ENCODE data around the gene TMEM169. TPM values are rescaled to one million over a fixed set of nuclear protein-coding genes. Genes with fewer than 3 reads are reported as not detected.

TMEM169 gene
- polyA plus RNA-seq, 1 donor from 2014 or later = 29.6 TPM

GRCh38 chr2:216044883-216045486 lies 36.7 kb upstream of the TMEM169 start:
- no peaks in the 10 kb centered on the region for H3K27me3 ChIP-seq (ENCODE audit: insufficient read depth, low read depth, low read length)
- H3K4me3 ChIP-seq (ENCODE audit: low read length) = no peak overlapping the region
- no peaks in the 10 kb centered on the region for H3F3A ChIP-seq (ENCODE audit: insufficient read depth, low read length, poor library complexity, severe bottlenecking)
- H2AFZ ChIP-seq (ENCODE audit: low read depth, low read length) = no peak overlapping the region
- no peaks in the 10 kb centered on the region for H3K9me3 ChIP-seq (ENCODE audit: low read length)
- H3K9ac ChIP-seq (ENCODE audit: low read length) = no peak overlapping the region
- no peak for TF ChIP-seq SMC3 (conservative IDR thresholded peaks at IDR 0.05; ENCODE audit: poor library complexity)
- TF ChIP-seq POLR2AphosphoS5 (IDR thresholded peaks at IDR 0.05) = no peak
- no peak for TF ChIP-seq EZH2 (IDR thresholded peaks at IDR 0.05; ENCODE audit: borderline replicate concordance, insufficient read depth, low read length, poor library complexity, severe bottlenecking)
- TF ChIP-seq, protein P1, sequence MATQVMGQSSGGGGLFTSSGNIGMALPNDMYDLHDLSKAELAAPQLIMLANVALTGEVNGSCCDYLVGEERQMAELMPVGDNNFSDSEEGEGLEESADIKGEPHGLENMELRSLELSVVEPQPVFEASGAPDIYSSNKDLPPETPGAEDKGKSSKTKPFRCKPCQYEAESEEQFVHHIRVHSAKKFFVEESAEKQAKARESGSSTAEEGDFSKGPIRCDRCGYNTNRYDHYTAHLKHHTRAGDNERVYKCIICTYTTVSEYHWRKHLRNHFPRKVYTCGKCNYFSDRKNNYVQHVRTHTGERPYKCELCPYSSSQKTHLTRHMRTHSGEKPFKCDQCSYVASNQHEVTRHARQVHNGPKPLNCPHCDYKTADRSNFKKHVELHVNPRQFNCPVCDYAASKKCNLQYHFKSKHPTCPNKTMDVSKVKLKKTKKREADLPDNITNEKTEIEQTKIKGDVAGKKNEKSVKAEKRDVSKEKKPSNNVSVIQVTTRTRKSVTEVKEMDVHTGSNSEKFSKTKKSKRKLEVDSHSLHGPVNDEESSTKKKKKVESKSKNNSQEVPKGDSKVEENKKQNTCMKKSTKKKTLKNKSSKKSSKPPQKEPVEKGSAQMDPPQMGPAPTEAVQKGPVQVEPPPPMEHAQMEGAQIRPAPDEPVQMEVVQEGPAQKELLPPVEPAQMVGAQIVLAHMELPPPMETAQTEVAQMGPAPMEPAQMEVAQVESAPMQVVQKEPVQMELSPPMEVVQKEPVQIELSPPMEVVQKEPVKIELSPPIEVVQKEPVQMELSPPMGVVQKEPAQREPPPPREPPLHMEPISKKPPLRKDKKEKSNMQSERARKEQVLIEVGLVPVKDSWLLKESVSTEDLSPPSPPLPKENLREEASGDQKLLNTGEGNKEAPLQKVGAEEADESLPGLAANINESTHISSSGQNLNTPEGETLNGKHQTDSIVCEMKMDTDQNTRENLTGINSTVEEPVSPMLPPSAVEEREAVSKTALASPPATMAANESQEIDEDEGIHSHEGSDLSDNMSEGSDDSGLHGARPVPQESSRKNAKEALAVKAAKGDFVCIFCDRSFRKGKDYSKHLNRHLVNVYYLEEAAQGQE (IDR thresholded peaks at IDR 0.05; ENCODE audit: borderline replicate concordance) = no peak
- TF ChIP-seq TAF1 (IDR thresholded peaks at IDR 0.05; ENCODE audit: low read depth) = no peak
- TF ChIP-seq EP300 (conservative IDR thresholded peaks at IDR 0.05; ENCODE audit: poor library complexity, severe bottlenecking) = no peak
- TF ChIP-seq MXI1 (conservative IDR thresholded peaks at IDR 0.05; ENCODE audit: poor library complexity, severe bottlenecking) = no peak
- no peak for TF ChIP-seq RAD21 (conservative IDR thresholded peaks at IDR 0.05)
- TF ChIP-seq, protein P2, sequence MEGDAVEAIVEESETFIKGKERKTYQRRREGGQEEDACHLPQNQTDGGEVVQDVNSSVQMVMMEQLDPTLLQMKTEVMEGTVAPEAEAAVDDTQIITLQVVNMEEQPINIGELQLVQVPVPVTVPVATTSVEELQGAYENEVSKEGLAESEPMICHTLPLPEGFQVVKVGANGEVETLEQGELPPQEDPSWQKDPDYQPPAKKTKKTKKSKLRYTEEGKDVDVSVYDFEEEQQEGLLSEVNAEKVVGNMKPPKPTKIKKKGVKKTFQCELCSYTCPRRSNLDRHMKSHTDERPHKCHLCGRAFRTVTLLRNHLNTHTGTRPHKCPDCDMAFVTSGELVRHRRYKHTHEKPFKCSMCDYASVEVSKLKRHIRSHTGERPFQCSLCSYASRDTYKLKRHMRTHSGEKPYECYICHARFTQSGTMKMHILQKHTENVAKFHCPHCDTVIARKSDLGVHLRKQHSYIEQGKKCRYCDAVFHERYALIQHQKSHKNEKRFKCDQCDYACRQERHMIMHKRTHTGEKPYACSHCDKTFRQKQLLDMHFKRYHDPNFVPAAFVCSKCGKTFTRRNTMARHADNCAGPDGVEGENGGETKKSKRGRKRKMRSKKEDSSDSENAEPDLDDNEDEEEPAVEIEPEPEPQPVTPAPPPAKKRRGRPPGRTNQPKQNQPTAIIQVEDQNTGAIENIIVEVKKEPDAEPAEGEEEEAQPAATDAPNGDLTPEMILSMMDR (IDR thresholded peaks at IDR 0.05; ENCODE audit: poor library complexity, severe bottlenecking) = no peak
- no peak overlapping the region for H3K4me2 ChIP-seq (ENCODE audit: low read length)
- no peak overlapping the region for H3K27ac ChIP-seq (ENCODE audit: low read length)
- no peaks in the 10 kb centered on the region for H3K36me3 ChIP-seq (ENCODE audit: insufficient read depth, low read length)
- H3K79me2 ChIP-seq (replicated peaks; ENCODE audit: insufficient read depth, low read length) = no peaks in the 10 kb centered on the region
- no peaks in the 10 kb centered on the region for H4K20me1 ChIP-seq (ENCODE audit: insufficient read depth)
- no peaks in the 10 kb centered on the region for H3K9me2 ChIP-seq (ENCODE audit: insufficient read depth, low read length)

DNA sequence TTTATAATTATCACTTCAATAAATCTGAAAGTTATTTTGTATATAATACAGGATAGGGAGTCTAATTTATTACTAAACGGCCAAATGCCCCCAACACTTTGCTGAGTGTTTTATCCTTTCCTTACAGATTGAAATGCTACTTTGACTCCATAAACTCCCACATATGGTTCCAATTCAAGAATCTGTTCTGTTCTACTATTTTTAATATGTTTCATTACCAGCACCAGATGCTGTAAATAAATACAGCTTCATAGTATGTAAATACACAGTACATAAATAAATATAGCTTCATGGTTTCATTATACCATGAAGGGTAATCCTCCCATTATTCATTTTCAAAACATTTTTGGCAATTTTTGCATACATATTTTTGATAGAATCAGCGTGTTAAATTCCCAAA lies 34.3 kb upstream of the TMEM169 start:
- Histone ChIP-seq H3K9ac (ENCODE audit: low read length) (no peak overlapping the region), H3K79me2 (replicated peaks; ENCODE audit: insufficient read depth, low read length) (no peaks in the 10 kb centered on the region), H3K4me2 (ENCODE audit: low read length) (no peak overlapping the region), H2AFZ (ENCODE audit: low read depth, low read length) (no peak overlapping the region), H3K9me2 (ENCODE audit: insufficient read depth, low read length) (no peaks in the 10 kb centered on the region), H3K36me3 (ENCODE audit: insufficient read depth, low read length) (no peaks in the 10 kb centered on the region), H4K20me1 (ENCODE audit: insufficient read depth) (no peaks in the 10 kb centered on the region), H3K27me3 (ENCODE audit: insufficient read depth, low read depth, low read length) (no peaks in the 10 kb centered on the region), H3K9me3 (ENCODE audit: low read length) (no peaks in the 10 kb centered on the region), H3K4me3 (ENCODE audit: low read length) (no peak overlapping the region), H3F3A (ENCODE audit: insufficient read depth, low read length, poor library complexity, severe bottlenecking) (no peaks in the 10 kb centered on the region), H3K27ac (ENCODE audit: low read length) (no peak overlapping the region)
- TF ChIP-seq, protein P1 (IDR thresholded peaks at IDR 0.05; ENCODE audit: borderline replicate concordance) = no peak
- TF ChIP-seq, protein P2 (IDR thresholded peaks at IDR 0.05; ENCODE audit: poor library complexity, severe bottlenecking) = no peak
- TF ChIP-seq EP300 (conservative IDR thresholded peaks at IDR 0.05; ENCODE audit: poor library complexity, severe bottlenecking) = no peak
- no peak for TF ChIP-seq RAD21 (conservative IDR thresholded peaks at IDR 0.05)
- no peak for TF ChIP-seq EZH2 (IDR thresholded peaks at IDR 0.05; ENCODE audit: borderline replicate concordance, insufficient read depth, low read length, poor library complexity, severe bottlenecking)
- TF ChIP-seq TAF1 (IDR thresholded peaks at IDR 0.05; ENCODE audit: low read depth) = no peak
- no peak for TF ChIP-seq MXI1 (conservative IDR thresholded peaks at IDR 0.05; ENCODE audit: poor library complexity, severe bottlenecking)
- TF ChIP-seq POLR2AphosphoS5 (IDR thresholded peaks at IDR 0.05) = no peak
- TF ChIP-seq SMC3 (conservative IDR thresholded peaks at IDR 0.05; ENCODE audit: poor library complexity) = no peak

All from neural cell (in vitro differentiated cells).